OCI-LY3 (cell line): Measurements from ENCODE around the gene PGA4.

Source experiments
- H2AFZ ChIP-seq: fragments of 200-600, 300-600 bp; shearing (Covaris generic); 2 replicates; pipeline ENCODE4 v1.6.0; 2014; ENCODE audit warnings: antibody characterized with exemption, low read depth, low read length
- H3K27ac ChIP-seq: fragments of 200-600, 300-600 bp; sonication (generic); 2 replicates; pipeline ENCODE4 v1.5.1; 2014; ENCODE audit warnings: mild to moderate bottlenecking, low read length, moderate library complexity, mixed read lengths
- H3K27me3 ChIP-seq: fragments of 200-600, 300-600 bp; sonication (generic); 2 replicates; pipeline ENCODE4 v1.6.1; 2014; ENCODE audit warnings: low read depth, low read length, mixed read lengths
- H3K36me3 ChIP-seq: fragments of 200-600, 300-600 bp; sonication (generic); replicated peaks from 2 replicates; pipeline ENCODE3; 2014; ENCODE audit warnings: low read depth, low read length, mixed read lengths
- H3K4me1 ChIP-seq: fragments of 300-600, 200-600 bp; sonication (generic); 2 replicates; pipeline ENCODE4 v1.6.1; 2014; ENCODE audit warnings: low read length, mixed read lengths
- H3K4me2 ChIP-seq: fragments of 200-600, 300-600 bp; sonication (generic); 2 replicates; pipeline ENCODE4 v1.6.1; 2014; ENCODE audit warnings: low read length, mixed read lengths
- H3K4me3 ChIP-seq: fragments of 300-600, 200-600 bp; sonication (generic); 2 replicates; pipeline ENCODE4 v1.5.1; 2014; ENCODE audit warnings: antibody characterized with exemption, mild to moderate bottlenecking, low read length, moderate library complexity
- H3K79me2 ChIP-seq: fragments of 300-600, 200-600 bp; shearing (Covaris generic); 2 replicates; pipeline ENCODE4 v1.6.1; 2014; ENCODE audit warnings: mild to moderate bottlenecking, low read length, mixed read lengths
- H3K9ac ChIP-seq: fragments of 300-600, 200-600 bp; shearing (Covaris generic); 2 replicates; pipeline ENCODE4 v1.6.0; 2014; ENCODE audit warnings: mild to moderate bottlenecking, low read length, moderate library complexity
- H3K9me3 ChIP-seq: fragments of 200-600, 300-600 bp; shearing (Covaris generic); 2 replicates; pipeline ENCODE4 v1.6.1; 2014; ENCODE audit warnings: low read length, mixed read lengths; ENCODE audit not compliant: insufficient read depth
- H4K20me1 ChIP-seq: fragments of 200-600, 300-600 bp; sonication (generic); 2 replicates; pipeline ENCODE4 v1.6.1; 2016; ENCODE audit warnings: low read length, mixed read lengths; ENCODE audit not compliant: insufficient read depth
- EZH2phosphoT487 ChIP-seq: fragments of 200-600 bp; shearing (Covaris generic); IDR thresholded peaks from 2 replicates; pipeline ENCODE4 v1.6.1; 2018; ENCODE audit warnings: antibody characterized with exemption, mixed run types, low read depth
- TF ChIP-seq, protein P1 (sequence below): fragments of 200-600, 300-600 bp; sonication (generic); IDR thresholded peaks from 2 replicates; pipeline ENCODE4 v1.5.1; 2014; ENCODE audit warnings: antibody characterized with exemption, low read length, low read depth

PGA4 gene

DNA sequence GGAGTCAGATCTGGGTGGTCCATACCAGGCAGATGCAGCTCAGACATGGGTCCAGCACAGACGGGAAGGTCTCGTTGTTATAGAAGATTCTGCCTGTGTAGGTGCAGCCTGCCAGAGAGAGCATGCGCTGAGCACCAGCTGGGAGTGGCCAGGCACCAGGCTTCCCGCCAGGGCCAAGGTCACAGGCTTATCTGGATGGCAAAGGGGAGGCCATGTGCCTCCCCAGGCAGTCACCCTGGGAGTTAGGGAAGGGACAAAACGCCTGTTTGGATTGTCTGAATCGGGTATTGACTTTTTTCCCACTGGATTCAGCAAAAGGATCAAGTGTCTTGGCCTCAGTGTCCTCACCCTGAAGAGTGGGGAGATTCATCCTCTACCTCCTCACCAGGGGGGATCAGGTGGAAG, 45.3 kb downstream of the PGA4 start:
- H3K9me3 ChIP-seq = no peaks in the 10 kb centered on the region
- peaks cover 5% of the 10 kb centered on the region for H3K36me3 ChIP-seq
- no peak overlapping the region for H3K4me2 ChIP-seq
- no peak for TF ChIP-seq EZH2phosphoT487
- no peaks in the 10 kb centered on the region for H3K27me3 ChIP-seq
- H3K27ac ChIP-seq = no peak overlapping the region
- H3K9ac ChIP-seq = no peak overlapping the region
- H4K20me1 ChIP-seq = no peaks in the 10 kb centered on the region
- no peak overlapping the region for H3K4me3 ChIP-seq
- H3K79me2 ChIP-seq = no peaks in the 10 kb centered on the region
- no peaks in the 10 kb centered on the region for H3K4me1 ChIP-seq
- no peak overlapping the region for H2AFZ ChIP-seq

DNA sequence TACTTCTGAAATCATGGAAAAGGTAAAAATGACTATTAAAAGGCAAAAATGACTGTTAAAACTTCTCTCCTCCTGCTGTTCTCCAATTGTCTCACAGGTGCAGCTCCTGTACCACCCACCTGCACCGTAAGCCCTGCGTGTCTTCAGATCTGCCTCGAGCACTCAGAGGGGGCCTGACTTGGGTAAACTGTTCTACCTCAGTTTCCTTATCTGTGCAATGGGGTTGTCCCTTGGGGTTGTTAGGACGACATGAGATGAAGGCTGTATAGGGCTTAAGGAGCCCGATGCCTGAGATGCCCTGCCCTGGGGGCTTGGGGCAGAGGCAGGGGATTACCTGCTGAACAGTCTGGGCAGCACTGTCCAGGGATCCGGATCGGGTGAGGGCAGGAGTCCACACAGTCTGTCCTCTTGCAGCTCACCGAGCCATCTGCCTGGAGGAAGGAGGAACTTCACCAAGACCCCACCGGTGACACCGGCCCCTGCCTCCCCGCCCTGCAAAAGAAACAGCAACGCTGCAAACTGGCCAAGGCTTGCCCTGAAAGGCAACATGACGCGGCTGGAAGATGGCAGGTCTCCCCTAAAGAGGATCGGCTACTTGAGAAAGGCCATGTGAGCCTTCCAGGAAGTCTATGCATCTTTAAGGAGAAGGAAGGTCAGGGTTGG, 46.6 kb downstream of the PGA4 start:
- peaks cover 7% of the 10 kb centered on the region for H3K36me3 ChIP-seq
- TF ChIP-seq, protein P1, sequence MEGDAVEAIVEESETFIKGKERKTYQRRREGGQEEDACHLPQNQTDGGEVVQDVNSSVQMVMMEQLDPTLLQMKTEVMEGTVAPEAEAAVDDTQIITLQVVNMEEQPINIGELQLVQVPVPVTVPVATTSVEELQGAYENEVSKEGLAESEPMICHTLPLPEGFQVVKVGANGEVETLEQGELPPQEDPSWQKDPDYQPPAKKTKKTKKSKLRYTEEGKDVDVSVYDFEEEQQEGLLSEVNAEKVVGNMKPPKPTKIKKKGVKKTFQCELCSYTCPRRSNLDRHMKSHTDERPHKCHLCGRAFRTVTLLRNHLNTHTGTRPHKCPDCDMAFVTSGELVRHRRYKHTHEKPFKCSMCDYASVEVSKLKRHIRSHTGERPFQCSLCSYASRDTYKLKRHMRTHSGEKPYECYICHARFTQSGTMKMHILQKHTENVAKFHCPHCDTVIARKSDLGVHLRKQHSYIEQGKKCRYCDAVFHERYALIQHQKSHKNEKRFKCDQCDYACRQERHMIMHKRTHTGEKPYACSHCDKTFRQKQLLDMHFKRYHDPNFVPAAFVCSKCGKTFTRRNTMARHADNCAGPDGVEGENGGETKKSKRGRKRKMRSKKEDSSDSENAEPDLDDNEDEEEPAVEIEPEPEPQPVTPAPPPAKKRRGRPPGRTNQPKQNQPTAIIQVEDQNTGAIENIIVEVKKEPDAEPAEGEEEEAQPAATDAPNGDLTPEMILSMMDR = no peak
- no peak for TF ChIP-seq EZH2phosphoT487
- H2AFZ ChIP-seq = no peak overlapping the region
- no peaks in the 10 kb centered on the region for H3K27me3 ChIP-seq
- H3K9me3 ChIP-seq = no peaks in the 10 kb centered on the region
- H3K4me1 ChIP-seq = no peaks in the 10 kb centered on the region
- H3K4me3 ChIP-seq = no peak overlapping the region
- H3K4me2 ChIP-seq = no peak overlapping the region
- no peak overlapping the region for H3K9ac ChIP-seq
- H4K20me1 ChIP-seq = no peaks in the 10 kb centered on the region
- no peak overlapping the region for H3K27ac ChIP-seq
- no peaks in the 10 kb centered on the region for H3K79me2 ChIP-seq

DNA sequence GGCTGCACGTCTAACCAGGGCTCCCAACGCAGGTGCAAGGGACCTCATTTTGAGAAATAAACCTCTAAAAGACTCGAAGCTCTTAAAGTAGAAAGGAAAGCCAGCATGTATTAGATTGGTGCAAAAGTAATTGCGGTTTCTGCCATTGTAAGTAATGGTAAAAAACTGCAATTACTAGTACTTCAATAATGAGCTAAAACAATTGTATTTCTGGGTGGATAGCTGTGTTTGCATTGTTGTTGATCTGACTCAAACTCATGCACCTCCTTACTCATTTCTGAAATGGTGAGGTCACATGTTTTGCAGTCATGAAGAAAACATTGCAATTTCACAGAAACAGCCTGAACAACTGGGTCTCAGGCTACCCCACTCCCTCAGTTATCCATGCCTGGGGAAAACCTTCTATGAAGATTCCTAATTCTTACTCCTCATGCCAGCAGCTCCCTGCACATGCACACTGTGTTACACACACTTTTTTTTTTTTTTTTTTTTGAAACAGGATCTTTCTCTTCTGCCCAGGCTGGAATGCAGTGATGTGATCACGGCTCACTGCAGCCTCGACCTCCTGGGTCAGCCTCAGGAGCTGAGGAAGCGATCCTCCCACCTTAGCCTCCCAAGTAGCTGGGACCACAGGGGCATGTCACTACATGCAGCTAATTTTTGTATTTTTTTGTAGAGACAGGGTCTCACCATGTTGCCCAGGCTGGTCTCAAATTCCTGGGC, 48.4 kb downstream of the PGA4 start:
- TF ChIP-seq, protein P1 = no peak
- TF ChIP-seq EZH2phosphoT487 = no peak
- H3K4me1 ChIP-seq = no peaks in the 10 kb centered on the region
- H3K36me3 ChIP-seq = peaks cover 10% of the 10 kb centered on the region

DNA sequence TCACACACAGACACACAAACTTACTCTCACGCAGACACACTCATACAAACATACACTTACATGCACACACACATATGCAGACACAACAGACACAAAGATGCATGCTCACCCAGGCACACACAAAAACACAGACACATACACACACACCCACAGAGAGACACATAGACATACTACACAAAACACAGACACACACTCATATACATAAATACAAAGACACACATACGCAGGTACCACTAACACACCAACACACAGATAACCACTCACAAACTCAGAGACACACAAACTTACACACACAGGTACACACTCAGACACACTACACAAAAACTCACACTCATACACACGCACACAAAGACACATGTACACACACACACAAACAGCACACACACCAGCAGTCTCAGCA, 50.6 kb downstream of the PGA4 start:
- Histone ChIP-seq H3K9ac (no peak overlapping the region), H3K79me2 (no peaks in the 10 kb centered on the region), H3K27ac (no peak overlapping the region), H3K4me1 (no peaks in the 10 kb centered on the region), H3K36me3 (peaks cover 10% of the 10 kb centered on the region), H3K4me3 (no peak overlapping the region), H2AFZ (no peak overlapping the region), H3K27me3 (no peaks in the 10 kb centered on the region), H3K9me3 (no peaks in the 10 kb centered on the region), H4K20me1 (no peaks in the 10 kb centered on the region), H3K4me2 (no peak overlapping the region)
- TF ChIP-seq EZH2phosphoT487 = no peak
- TF ChIP-seq, protein P1 = no peak

More for the DNA sequence above, 48.4 kb downstream of the PGA4 start:
- Histone ChIP-seq H3K4me2 (no peak overlapping the region), H3K27ac (no peak overlapping the region), H3K9me3 (no peaks in the 10 kb centered on the region), H2AFZ (no peak overlapping the region), H3K27me3 (no peaks in the 10 kb centered on the region), H3K9ac (no peak overlapping the region), H4K20me1 (no peaks in the 10 kb centered on the region), H3K79me2 (no peaks in the 10 kb centered on the region), H3K4me3 (no peak overlapping the region)
